GM12864 (cell line): Measurements from ENCODE around the gene CDC37.

ENCODE experiments used
- DNase-seq: peaks from one replicate; pipeline ENCODE4 v3.0.0-alpha.2; 2011; ENCODE audit warnings: low read depth
- H3K4me3 ChIP-seq: 2 replicates; pipeline ENCODE4 v1.5.1; 2011; ENCODE audit warnings: mild to moderate bottlenecking, low read depth, low read length, control low read depth
- TF ChIP-seq, protein P1 (sequence below): IDR thresholded peaks from 2 replicates; pipeline ENCODE4 v1.5.1; 2011; ENCODE audit warnings: low read depth, mild to moderate bottlenecking, moderate library complexity, low read length, control low read depth, inconsistent platforms; ENCODE audit errors: missing control alignments

The CDC37 gene

GRCh38 chr19:10403137-10404021 lies at the start of gene CDC37:
Gene CDC37, minus strand, starts transcription at chr19:10403542. Its CDS starts 63 bp downstream, at chr19:10403479.
- DNase-seq = peak; percentile 82
- TF ChIP-seq, protein P1, sequence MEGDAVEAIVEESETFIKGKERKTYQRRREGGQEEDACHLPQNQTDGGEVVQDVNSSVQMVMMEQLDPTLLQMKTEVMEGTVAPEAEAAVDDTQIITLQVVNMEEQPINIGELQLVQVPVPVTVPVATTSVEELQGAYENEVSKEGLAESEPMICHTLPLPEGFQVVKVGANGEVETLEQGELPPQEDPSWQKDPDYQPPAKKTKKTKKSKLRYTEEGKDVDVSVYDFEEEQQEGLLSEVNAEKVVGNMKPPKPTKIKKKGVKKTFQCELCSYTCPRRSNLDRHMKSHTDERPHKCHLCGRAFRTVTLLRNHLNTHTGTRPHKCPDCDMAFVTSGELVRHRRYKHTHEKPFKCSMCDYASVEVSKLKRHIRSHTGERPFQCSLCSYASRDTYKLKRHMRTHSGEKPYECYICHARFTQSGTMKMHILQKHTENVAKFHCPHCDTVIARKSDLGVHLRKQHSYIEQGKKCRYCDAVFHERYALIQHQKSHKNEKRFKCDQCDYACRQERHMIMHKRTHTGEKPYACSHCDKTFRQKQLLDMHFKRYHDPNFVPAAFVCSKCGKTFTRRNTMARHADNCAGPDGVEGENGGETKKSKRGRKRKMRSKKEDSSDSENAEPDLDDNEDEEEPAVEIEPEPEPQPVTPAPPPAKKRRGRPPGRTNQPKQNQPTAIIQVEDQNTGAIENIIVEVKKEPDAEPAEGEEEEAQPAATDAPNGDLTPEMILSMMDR = no peak
- H3K4me3 ChIP-seq = peak within 1 kb of the TSS; percentile 83

GRCh38 chr19:10450853-10451609 lies 47.7 kb upstream of the CDC37 start:
- DNase-seq = no peak

GRCh38 chr19:10450191-10450852 lies 47.0 kb upstream of the CDC37 start:
- H3K4me3 ChIP-seq = no peak overlapping the region
- no peak for DNase-seq
- TF ChIP-seq, protein P1 = no peak

More at GRCh38 chr19:10450853-10451609, 47.7 kb upstream of the CDC37 start:
- TF ChIP-seq, protein P1 = no peak
- no peak overlapping the region for H3K4me3 ChIP-seq

- TF ChIP-seq, protein P1 = no peak
- DNase-seq = no peak
- no peak overlapping the region for H3K4me3 ChIP-seq
Measured at GRCh38 chr19:10449037-10449436, 45.7 kb upstream of the CDC37 start.

GRCh38 chr19:10442698-10443097 lies 39.4 kb upstream of the CDC37 start:
- H3K4me3 ChIP-seq = no peak overlapping the region
- TF ChIP-seq, protein P1 = no peak
- DNase-seq = no peak

GRCh38 chr19:10439588-10439987 lies 36.2 kb upstream of the CDC37 start:
- no peak for DNase-seq
- H3K4me3 ChIP-seq = no peak overlapping the region
- TF ChIP-seq, protein P1 = no peak
